ENCODE data around the gene COL24A1. TPM values are rescaled to one million over a fixed set of nuclear protein-coding genes. Genes with fewer than 3 reads are reported as not detected.
"Not testable (repeated sequence)": the region's sequence is repeated elsewhere in the genome, so short reads cannot be mapped to it uniquely, and the experiment has no call there.

COL24A1 gene
- total RNA-seq, 1 donor from 2014 or later: under 0.01 TPM

DNA sequence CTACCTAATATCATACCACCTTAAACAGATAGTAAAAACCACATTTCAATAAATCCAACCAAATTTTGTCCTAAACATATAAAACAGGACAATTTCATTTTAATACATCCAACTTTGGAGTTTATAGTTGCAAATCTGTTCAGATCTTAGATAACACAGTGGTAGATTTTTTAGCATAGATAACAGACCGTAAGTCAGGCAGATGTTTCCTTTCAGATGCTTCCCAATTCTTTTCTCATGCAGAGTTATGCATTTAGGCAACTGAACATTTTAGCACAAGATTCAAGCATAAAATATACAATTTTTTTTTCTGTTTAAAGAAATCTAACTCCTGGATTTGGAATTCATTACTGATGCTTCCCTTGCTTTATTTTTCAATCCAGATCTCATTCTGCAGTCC, 291.8 kb downstream of the COL24A1 start:
- DNase-seq (ENCODE audit: low read depth) (no peak), FAIRE-seq (no peak)
- Histone ChIP-seq H3K36me3 (ENCODE audit: control insufficient read depth, insufficient read depth, low read length) (no peaks in the 10 kb centered on the region), H3K4me3 (ENCODE audit: low read depth, low read length) (no peak overlapping the region), H3K27me3 (ENCODE audit: control insufficient read depth, insufficient read depth, low read length) (no peaks in the 10 kb centered on the region)
- TF ChIP-seq, protein P1, sequence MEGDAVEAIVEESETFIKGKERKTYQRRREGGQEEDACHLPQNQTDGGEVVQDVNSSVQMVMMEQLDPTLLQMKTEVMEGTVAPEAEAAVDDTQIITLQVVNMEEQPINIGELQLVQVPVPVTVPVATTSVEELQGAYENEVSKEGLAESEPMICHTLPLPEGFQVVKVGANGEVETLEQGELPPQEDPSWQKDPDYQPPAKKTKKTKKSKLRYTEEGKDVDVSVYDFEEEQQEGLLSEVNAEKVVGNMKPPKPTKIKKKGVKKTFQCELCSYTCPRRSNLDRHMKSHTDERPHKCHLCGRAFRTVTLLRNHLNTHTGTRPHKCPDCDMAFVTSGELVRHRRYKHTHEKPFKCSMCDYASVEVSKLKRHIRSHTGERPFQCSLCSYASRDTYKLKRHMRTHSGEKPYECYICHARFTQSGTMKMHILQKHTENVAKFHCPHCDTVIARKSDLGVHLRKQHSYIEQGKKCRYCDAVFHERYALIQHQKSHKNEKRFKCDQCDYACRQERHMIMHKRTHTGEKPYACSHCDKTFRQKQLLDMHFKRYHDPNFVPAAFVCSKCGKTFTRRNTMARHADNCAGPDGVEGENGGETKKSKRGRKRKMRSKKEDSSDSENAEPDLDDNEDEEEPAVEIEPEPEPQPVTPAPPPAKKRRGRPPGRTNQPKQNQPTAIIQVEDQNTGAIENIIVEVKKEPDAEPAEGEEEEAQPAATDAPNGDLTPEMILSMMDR (IDR thresholded peaks at IDR 0.05; ENCODE audit: insufficient read depth, low read length, severe bottlenecking): no peak

DNA sequence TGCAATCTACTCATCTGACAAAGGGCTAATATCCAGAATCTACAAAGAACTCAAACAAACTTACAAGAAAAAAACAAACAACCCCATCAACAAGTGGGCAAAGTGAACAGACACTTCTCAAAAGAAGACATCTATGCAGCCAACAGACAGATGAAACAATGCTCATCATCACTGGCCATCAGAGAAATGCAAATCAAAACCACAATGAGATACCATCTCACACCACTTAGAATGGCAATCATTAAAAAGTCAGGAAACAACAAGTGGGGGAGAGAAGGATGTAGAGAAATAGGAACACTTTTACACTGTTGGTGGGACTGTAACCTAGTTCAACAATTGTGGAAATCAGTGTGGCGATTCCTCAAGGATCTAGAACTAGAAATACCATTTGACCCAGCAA, 292.9 kb downstream of the COL24A1 start:
- H3K36me3 ChIP-seq (ENCODE audit: control insufficient read depth, insufficient read depth, low read length); FAIRE-seq; H3K4me3 ChIP-seq (ENCODE audit: low read depth, low read length); H3K27me3 ChIP-seq (ENCODE audit: control insufficient read depth, insufficient read depth, low read length); DNase-seq (ENCODE audit: low read depth): not testable (repeated sequence)

DNA sequence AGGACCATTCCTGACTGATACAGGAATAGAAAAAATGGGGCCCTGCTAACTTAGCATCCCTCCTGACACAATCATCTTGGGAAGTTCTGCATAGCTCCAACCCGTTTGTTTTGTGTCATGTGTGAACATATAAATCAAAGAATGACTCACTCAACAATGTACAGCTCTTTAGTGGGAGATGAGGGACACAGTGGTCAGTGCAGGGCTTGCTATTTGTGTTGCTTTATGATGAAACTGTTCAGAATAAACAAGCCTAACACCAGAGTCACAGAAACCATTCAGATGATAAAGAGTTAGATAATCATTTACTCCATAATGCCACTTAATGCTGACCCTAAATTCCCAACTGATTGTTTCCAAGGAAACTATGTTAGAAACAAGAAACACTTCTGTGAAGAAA, 294.1 kb downstream of the COL24A1 start:
- H3K27me3 ChIP-seq (ENCODE audit: control insufficient read depth, insufficient read depth, low read length): no peaks in the 10 kb centered on the region
- TF ChIP-seq, protein P1 (IDR thresholded peaks at IDR 0.05; ENCODE audit: insufficient read depth, low read length, severe bottlenecking): no peak
- no peak for DNase-seq (ENCODE audit: low read depth)
- H3K36me3 ChIP-seq (ENCODE audit: control insufficient read depth, insufficient read depth, low read length): no peaks in the 10 kb centered on the region
- H3K4me3 ChIP-seq (ENCODE audit: low read depth, low read length): no peak overlapping the region
- FAIRE-seq: no peak

DNA sequence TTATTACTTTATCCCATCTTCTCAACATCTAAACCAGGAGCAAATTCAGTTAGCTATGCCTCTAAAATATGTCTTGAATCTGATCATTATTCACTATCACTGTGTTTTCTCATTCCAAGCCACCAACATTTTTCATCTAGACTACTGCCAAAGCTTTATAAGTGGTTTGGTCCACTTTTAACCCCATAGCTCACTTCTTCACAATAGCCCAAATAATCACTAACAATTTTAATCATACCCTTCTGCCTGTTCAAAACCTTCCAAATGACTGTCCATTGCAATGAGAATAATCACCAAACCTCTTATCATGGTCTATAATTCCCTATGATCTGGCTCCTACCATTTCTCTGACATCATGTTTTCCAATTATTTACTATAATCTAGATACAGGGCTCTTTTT, 298.6 kb downstream of the COL24A1 start:
- no peak overlapping the region for H3K4me3 ChIP-seq (ENCODE audit: low read depth, low read length)
- H3K27me3 ChIP-seq (ENCODE audit: control insufficient read depth, insufficient read depth, low read length): peaks cover 2% of the 10 kb centered on the region
- H3K36me3 ChIP-seq (ENCODE audit: control insufficient read depth, insufficient read depth, low read length): no peaks in the 10 kb centered on the region
- FAIRE-seq (no peak), DNase-seq (ENCODE audit: low read depth) (no peak)
- TF ChIP-seq, protein P1 (IDR thresholded peaks at IDR 0.05; ENCODE audit: insufficient read depth, low read length, severe bottlenecking): no peak

DNA sequence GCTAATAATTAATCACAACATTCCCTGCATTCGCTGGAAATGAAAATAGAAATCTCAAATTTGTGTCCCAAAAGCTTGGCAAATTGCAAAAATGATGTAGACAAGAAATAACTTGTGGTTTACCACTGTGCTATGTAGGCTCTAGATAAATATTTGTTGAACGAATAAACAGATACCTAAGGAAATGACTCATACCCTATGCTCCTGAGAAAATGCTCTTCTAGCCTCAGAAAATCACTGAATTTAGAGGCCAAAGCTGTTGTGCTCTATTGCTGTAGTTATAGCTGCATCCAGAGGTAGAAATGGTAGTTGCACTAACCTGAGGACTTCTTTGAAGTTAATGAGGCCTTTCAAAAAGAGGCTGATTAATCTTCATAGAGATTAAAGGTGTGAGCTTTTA, 306.3 kb downstream of the COL24A1 start:
- TF ChIP-seq, protein P1 (IDR thresholded peaks at IDR 0.05; ENCODE audit: insufficient read depth, low read length, severe bottlenecking): no peak
- no peak overlapping the region for H3K4me3 ChIP-seq (ENCODE audit: low read depth, low read length)
- peaks cover 5% of the 10 kb centered on the region for H3K27me3 ChIP-seq (ENCODE audit: control insufficient read depth, insufficient read depth, low read length)
- FAIRE-seq (no peak), DNase-seq (ENCODE audit: low read depth) (peak; percentile 89)
- H3K36me3 ChIP-seq (ENCODE audit: control insufficient read depth, insufficient read depth, low read length): no peaks in the 10 kb centered on the region

DNA sequence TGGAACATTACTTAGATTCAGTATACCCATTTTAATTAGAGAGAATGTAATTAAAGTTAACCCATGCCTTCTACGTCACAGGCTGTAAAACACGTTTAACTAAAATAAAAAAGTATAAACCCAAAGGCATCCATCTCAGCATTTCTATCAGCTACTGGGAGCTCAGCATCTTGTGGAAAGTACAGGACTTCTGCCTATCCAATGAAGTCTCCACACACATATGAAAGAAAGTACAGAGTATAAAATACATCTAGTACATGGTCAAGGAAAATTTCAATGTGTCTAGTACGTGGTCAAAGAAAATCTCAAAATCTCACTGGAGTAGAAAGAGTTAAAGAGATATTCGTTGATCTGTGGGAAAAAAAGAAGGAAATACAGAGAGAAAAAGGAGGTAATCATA, 306.9 kb downstream of the COL24A1 start:
- peaks cover 5% of the 10 kb centered on the region for H3K27me3 ChIP-seq (ENCODE audit: control insufficient read depth, insufficient read depth, low read length)
- TF ChIP-seq, protein P1 (IDR thresholded peaks at IDR 0.05; ENCODE audit: insufficient read depth, low read length, severe bottlenecking): no peak
- H3K36me3 ChIP-seq (ENCODE audit: control insufficient read depth, insufficient read depth, low read length): no peaks in the 10 kb centered on the region
- DNase-seq (ENCODE audit: low read depth): no peak
- FAIRE-seq: no peak
- no peak overlapping the region for H3K4me3 ChIP-seq (ENCODE audit: low read depth, low read length)

Measured in bronchial epithelial cell (primary cell).